MM.1S (cell line): Measurements from ENCODE around the gene ATF7IP.

ENCODE experiments used
- CTCF ChIP-seq: fragments of 300-600 bp; sonication (generic); IDR thresholded peaks from 2 replicates; pipeline ENCODE4 v1.5.1; 2016; ENCODE audit warnings: antibody characterized with exemption, low read length, mixed read lengths
- EZH2phosphoT487 ChIP-seq: fragments of 300-600 bp; sonication (generic); IDR thresholded peaks from 2 replicates; pipeline ENCODE4 v1.6.1; 2018; ENCODE audit warnings: antibody characterized with exemption, low read length

GRCh38 chr12:14426792-14427191, 61.3 kb downstream of the ATF7IP start:
- no peak for TF ChIP-seq CTCF
- TF ChIP-seq EZH2phosphoT487 = no peak
